Measurements from ENCODE around the gene STPG3.
"Not testable (repeated sequence)": the region's sequence is repeated elsewhere in the genome, so short reads cannot be mapped to it uniquely, and the experiment has no call there.

Gene STPG3

GRCh38 chr9:137254624-137255447 lies 3.8 kb downstream of the STPG3 start, which contains the start of gene NELFB:
Gene NELFB, plus strand, starts transcription at chr9:137255327.
- peak within 1 kb of the TSS; percentile 85 for H3K4me3 ChIP-seq (ENCODE audit: low read depth, low read length)
- peak; percentile 90 for DNase-seq (ENCODE audit: low read depth)
- TF ChIP-seq MYC (IDR thresholded peaks at IDR 0.05; ENCODE audit: low read depth, low read length) (peak; percentile 39; the same call in 1 of the 2 replicates), POLR2A (IDR thresholded peaks at IDR 0.05; ENCODE audit: extremely low read depth, insufficient read length) (peak; percentile 88), CTCF (IDR thresholded peaks at IDR 0.05; ENCODE audit: low read depth, low read length) (no peak), MAX (IDR thresholded peaks at IDR 0.05; ENCODE audit: low read depth, low read length) (no peak)

GRCh38 chr9:137255448-137256114 lies 4.5 kb downstream of the STPG3 start:
- peak; percentile 65 for DNase-seq (ENCODE audit: low read depth)
- TF ChIP-seq MYC (IDR thresholded peaks at IDR 0.05; ENCODE audit: low read depth, low read length), result no peak
- no peak for TF ChIP-seq MAX (IDR thresholded peaks at IDR 0.05; ENCODE audit: low read depth, low read length)
- no peak for TF ChIP-seq POLR2A (IDR thresholded peaks at IDR 0.05; ENCODE audit: extremely low read depth, insufficient read length)
- TF ChIP-seq CTCF (IDR thresholded peaks at IDR 0.05; ENCODE audit: low read depth, low read length), result no peak
- H3K4me3 ChIP-seq (ENCODE audit: low read depth, low read length), result peak overlapping the region; percentile 85

GRCh38 chr9:137256362-137256761 lies 5.3 kb downstream of the STPG3 start:
- peak overlapping the region; percentile 85 for H3K4me3 ChIP-seq (ENCODE audit: low read depth, low read length)
- TF ChIP-seq POLR2A (IDR thresholded peaks at IDR 0.05; ENCODE audit: extremely low read depth, insufficient read length) (no peak), CTCF (IDR thresholded peaks at IDR 0.05; ENCODE audit: low read depth, low read length) (no peak), MYC (IDR thresholded peaks at IDR 0.05; ENCODE audit: low read depth, low read length) (no peak), MAX (IDR thresholded peaks at IDR 0.05; ENCODE audit: low read depth, low read length) (no peak)
- DNase-seq (ENCODE audit: low read depth), result no peak

GRCh38 chr9:137256856-137257255 lies 5.8 kb downstream of the STPG3 start:
- DNase-seq (ENCODE audit: low read depth), result no peak
- no peak for TF ChIP-seq CTCF (IDR thresholded peaks at IDR 0.05; ENCODE audit: low read depth, low read length)
- no peak for TF ChIP-seq MAX (IDR thresholded peaks at IDR 0.05; ENCODE audit: low read depth, low read length)
- H3K4me3 ChIP-seq (ENCODE audit: low read depth, low read length), result peak overlapping the region; percentile 85

GRCh38 chr9:137262173-137262908 lies 11.3 kb downstream of the STPG3 start:
- peak; percentile 14 for TF ChIP-seq CTCF (IDR thresholded peaks at IDR 0.05; ENCODE audit: low read depth, low read length)
- not testable (repeated sequence) for H3K4me3 ChIP-seq (ENCODE audit: low read depth, low read length); DNase-seq (ENCODE audit: low read depth)

Measured in NB4 (cell line).